RPMI7951 (cell line): ENCODE measurements around the gene LBX1. TPM values are rescaled to one million over a fixed set of nuclear protein-coding genes. Genes with fewer than 3 reads are reported as not detected.
A peak's percentile ranks its signal among the peaks of the same experiment; 100 is the strongest.

Experiments
- DNase-seq: peaks from one replicate; pipeline ENCODE4 v3.0.0-alpha.2; 2012; ENCODE audit warnings: low read depth
- total RNA-seq: library from RNA; depleted of rRNA; stranded (reverse); fragments of >200 nt; shearing (Covaris generic); gene quantifications from 2 replicates; pipeline ENCODE4 v1.2.3, GENCODE V29; 2014; rRNA removed

Gene LBX1
- not detected in 2 replicates for total RNA-seq

GRCh38 chr10:101229266-101230182, at the start of gene LBX1:
LBX1 (minus strand) TSS chr10:101229463; CDS start chr10:101228815, 648 bp downstream.
- DNase-seq, result no peak

DNA sequence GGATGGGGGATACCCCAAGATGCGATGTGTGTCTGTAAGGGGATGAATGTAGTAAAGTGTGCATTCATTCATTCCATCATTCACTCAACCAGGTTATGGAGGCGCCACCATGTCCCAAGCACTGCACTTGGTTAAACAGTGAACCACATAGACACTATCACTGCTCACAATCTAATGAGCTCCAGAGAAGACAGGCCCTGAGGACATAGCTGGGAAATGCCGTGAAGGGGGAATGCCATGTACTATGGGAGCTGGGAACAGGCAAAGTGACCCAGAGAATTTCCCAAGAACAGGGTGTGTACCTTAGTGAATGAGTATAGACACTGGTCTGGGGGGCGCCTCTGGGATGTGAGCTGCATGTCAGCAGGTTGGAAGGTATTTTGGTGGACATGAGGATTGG, 44.5 kb upstream of the LBX1 start:
- DNase-seq, result no peak

GRCh38 chr10:101273330-101273729, 44.1 kb upstream of the LBX1 start:
- no peak for DNase-seq

DNA sequence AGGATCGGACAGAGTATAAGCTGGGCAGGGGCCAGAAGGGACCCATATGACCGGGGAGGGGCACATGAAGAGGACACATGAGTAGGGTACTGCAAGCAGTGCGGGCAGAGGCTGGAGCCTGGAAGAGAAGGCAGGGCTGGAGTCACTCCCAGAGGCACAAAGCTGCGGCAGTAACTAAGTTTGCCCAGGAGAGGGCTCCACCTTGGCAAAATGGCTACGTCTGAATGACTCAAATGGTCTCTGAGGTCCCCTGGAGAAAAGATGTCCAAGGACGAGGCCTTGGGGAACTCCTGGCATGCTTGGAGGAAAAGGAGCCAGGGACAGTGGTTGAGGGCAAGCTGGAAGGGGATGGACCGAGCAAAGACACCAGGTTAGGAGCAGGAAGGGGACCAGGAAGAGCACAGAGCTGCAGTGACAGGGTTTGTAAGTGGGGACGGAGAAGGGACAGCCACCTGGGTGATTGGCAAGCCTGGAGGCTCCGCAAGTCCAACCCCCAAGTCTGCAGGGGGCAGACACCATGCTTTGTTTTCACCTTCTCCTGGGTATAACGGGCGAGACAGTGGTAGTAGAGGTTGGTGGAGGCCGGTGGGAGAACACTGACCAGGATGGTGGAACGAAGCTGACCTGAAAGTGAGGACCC, 43.1 kb upstream of the LBX1 start:
- peak; percentile 52 for DNase-seq

DNA sequence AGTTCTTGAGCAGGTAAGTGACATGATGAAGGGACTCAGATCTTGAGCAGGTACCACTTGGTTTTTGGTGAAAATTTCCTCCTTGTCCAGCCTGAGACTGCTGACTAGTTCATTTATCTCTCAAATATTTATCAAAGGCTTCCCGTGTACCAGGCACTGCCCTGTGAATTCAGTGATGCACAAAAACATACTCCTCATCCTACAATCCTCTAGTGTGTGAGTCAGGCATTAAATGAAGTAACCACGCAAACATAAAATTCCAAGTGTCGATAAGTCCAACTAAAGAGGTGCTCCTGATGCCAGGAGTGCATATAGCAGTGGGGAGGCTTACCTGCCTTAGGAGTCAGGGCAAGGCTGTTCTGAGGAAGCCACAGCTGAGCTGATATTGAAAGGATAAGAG, 41.5 kb upstream of the LBX1 start:
- DNase-seq, result no peak

DNA sequence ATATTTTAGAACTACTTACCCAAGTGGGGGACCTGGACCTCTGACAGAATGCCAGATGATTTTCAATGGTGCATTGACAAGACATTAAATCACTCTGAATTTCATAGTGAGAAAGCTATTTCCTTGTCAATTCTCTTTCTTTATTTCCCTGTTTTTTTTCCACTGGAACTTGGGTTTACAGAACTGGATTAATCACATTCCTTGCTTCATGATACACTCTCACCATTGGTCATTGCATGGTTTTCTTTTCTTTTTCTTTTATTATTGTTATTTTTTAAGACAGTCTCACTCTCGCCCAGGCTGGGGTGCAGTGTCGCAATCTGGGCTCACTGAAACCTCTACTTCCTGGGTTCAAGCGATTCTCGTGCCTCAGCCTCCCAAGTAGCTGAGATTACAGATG, 38.5 kb upstream of the LBX1 start:
- no peak for DNase-seq

DNA sequence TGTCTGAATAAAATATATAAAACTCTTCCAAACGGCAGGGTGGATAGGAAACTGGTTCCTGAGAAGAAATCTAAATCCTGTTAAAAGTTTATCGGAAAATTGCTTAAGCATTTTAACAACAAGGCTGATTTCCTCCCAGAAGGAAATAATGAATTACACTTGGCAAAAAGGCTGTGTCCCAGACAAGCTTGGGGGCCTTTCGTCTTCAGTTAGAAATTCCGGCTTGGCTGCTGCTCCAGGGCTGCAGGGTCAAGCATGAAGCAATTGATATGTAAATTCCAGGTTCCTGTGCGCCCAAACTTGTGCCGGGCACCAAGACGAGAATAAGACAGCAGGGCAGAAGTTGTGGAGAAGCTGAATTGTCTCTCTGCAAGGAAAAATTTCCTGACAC, 38.0 kb upstream of the LBX1 start:
- no peak for DNase-seq

- no peak for DNase-seq
Observed at GRCh38 chr10:101266381-101267289, 37.4 kb upstream of the LBX1 start.

- no peak for DNase-seq
Observed at GRCh38 chr10:101263150-101263752, 34.0 kb upstream of the LBX1 start.

DNA sequence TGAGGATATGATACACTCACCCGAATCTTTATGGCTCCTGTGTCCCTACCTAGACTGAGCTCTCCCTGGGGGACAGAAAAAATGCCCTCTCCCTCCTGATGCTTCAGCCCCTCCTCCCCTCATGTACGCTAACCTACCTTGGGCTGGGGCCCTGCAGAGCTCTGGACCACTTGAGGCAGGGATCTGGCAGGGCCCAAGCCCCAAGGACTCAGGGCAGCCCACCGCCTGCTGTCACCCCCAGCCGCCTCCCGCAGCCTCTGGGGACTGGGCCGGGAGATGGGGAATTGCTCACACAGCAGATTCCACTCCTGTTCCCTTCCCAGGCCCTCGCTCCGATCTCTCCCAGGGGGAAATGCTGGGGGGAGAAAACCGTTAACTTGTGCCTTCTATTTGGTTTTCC, 32.9 kb upstream of the LBX1 start:
- DNase-seq, result no peak

- no peak for DNase-seq
Observed at GRCh38 chr10:101261702-101262101, 32.4 kb upstream of the LBX1 start.

- DNase-seq, result no peak
Observed at GRCh38 chr10:101260764-101261481, 31.7 kb upstream of the LBX1 start.

- no peak for DNase-seq
Observed at GRCh38 chr10:101258179-101258885, 29.1 kb upstream of the LBX1 start.

GRCh38 chr10:101257491-101257890, 28.2 kb upstream of the LBX1 start:
- DNase-seq, result no peak

DNA sequence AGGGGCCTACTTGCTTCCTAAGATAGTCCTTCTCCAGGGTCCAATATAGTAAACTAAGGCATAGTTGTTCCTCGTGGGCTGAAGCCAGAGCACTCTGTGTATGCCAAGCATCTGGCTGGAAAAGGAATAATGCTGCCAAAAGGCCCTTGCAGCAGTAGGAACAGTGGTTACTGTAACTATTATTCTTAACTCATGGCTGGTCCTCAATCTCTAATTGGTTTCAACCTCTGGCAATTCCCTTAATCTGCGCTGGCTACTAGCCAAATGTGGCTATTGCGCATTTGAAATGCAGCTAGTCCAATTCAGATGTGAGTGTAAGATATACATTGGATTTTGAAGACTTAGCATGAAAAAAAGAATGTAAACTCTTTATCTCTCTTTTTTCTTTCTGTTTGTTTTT, 27.8 kb upstream of the LBX1 start:
- DNase-seq, result no peak

DNA sequence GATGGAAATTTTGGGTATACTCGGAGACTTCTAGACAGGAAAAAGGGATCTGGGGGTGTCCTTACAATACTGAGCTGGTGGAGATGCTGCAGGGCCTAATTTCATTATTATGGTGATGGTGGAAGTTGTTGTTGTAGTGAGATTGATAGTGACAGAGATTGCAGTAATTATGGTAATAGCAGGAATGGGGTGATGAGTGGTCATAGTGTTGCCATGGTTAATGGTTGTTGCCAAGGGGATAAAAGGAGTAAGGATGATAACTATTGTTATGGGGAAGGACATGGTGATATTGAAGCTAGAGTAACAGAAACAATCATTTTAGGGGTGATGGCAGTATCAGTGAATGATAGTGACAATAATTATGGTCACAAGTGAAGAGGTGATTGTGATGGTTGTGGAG, 27.1 kb upstream of the LBX1 start:
- no peak for DNase-seq

DNA sequence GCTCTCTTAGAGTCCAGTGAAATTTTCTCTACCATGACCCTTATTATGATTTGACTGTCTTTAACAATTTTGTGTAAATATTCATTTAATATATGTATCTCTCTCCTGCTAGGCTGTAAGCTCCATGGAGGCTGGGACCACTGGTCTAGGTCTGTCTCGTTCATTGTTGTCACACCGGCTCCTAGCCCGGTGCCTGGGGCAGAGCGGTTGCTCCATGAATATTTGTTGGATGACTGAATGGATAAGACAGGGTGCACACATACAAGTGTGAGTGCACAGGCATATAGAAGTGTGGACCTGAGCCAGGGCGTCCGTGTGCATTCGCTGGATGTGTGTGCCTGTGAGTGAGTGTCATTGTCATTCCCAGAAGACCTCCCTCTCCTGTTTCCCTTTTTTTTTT, 20.9 kb upstream of the LBX1 start:
- no peak for DNase-seq

DNA sequence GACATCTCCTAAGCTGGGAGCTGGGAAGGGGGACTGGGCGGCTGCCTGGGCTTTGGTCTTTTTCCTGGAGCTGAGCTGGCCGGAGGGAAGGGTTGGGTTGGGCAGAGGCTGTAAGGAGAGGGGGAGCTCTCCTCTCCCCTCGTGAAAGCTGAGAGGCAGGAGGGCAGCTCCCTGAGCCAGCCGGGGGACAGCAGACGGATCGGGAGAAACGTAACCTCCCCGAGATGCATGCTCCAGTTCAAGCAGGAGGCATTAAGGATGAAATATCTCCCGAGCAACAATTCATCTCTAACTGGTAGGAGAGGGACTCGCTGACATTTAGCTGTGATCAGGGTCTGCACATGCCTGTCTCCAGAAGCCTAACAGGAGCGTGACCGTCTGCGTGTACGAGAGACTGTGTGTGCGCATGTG, 19.9 kb upstream of the LBX1 start:
- no peak for DNase-seq

DNA sequence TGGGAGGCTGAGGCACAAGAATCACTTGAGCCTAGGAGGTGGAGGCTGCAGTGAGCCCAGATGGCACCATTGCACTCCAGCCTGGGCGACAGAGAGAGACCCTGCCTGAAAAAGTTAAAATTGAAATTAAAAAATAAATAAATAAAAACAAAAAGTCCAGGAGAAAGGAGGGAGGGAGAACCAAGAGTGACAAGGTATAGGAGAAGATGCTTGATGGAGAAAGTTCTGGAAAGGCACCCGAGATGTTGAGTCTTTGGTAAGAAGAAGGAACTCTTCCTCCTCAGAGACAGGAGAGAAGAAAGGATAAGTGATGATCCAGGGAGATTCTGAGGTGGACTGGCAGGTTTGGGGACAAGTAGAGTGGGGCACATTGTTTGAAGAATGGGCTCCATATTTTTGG, 17.4 kb upstream of the LBX1 start:
- no peak for DNase-seq

DNA sequence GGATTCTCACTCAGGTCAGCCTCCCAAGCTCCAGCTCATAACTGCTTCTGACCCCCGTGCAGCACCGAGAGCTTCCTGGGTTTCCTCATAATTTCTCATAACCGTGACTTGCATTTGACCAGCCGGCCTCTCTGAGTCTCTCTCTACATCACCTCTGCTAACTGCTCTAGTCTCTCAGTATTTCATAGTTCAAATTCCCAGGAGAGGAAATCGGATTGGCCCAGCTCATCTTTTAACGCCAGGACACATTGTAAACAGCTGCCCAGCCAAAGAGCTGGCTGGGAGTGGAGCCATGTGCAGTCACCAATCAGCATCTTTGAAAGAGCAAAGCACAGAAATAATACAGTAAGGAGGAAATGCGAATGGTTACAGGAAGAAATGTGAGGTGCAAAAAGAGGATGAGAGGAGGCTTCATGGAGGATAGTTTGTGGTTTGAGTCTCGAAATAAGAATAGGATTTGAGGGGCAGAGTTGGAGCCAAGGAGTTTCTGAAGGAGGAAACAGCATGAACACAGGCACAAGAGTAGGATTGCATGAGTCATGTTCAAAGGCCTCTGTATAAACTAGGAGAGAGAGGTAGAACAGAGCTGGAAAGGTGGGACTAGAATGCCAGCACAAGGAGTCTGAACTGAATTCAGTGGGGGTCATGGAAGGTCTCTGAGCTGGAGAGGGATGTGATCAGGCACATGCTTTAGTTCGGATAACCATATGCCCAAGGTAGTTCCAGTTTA, 15.2 kb upstream of the LBX1 start:
- DNase-seq, result peak; percentile 5
